Omental fat pad (tissue), 4 donors: ENCODE measurements around the gene ACBD6. TPM values are rescaled to one million over a fixed set of nuclear protein-coding genes. Genes with fewer than 3 reads are reported as not detected.

ENCODE experiments used
- ATAC-seq: fragments of 150-250 bp; one replicate; pipeline ENCODE4 v1.9.1; 2016; ENCODE audit warnings: mild to moderate bottlenecking, moderate library complexity; ENCODE audit not compliant: low FRiP score
- DNase-seq: peaks from one replicate; pipeline ENCODE4 v3.0.0-alpha.2; 2019; ENCODE audit warnings: low spot score
- total RNA-seq, 4 donors: library from RNA; depleted of rRNA; stranded (reverse); fragments of >200 nt; gene quantifications; one replicate each; pipeline ENCODE4 v1.1.0, GENCODE V29; 2016
- TF ChIP-seq, protein P1 (sequence below), 3 donors: fragments of 450-650 bp; IDR thresholded peaks; one replicate each; pipeline ENCODE4 v1.5.1; 2016 to 2017; ENCODE audit warnings: antibody characterized with exemption in 3 of 3, mild to moderate bottlenecking in 3 of 3, moderate library complexity in 2 of 3

ACBD6 gene
- total RNA-seq, 4 donors from 2014 or later, result 30.0 to 46.2 (median 38.9) TPM

GRCh38 chr1:180259431-180260338 is 242.7 kb downstream of the ACBD6 start:
- ATAC-seq, result no peak
- DNase-seq, result no peak
- TF ChIP-seq, protein P1, sequence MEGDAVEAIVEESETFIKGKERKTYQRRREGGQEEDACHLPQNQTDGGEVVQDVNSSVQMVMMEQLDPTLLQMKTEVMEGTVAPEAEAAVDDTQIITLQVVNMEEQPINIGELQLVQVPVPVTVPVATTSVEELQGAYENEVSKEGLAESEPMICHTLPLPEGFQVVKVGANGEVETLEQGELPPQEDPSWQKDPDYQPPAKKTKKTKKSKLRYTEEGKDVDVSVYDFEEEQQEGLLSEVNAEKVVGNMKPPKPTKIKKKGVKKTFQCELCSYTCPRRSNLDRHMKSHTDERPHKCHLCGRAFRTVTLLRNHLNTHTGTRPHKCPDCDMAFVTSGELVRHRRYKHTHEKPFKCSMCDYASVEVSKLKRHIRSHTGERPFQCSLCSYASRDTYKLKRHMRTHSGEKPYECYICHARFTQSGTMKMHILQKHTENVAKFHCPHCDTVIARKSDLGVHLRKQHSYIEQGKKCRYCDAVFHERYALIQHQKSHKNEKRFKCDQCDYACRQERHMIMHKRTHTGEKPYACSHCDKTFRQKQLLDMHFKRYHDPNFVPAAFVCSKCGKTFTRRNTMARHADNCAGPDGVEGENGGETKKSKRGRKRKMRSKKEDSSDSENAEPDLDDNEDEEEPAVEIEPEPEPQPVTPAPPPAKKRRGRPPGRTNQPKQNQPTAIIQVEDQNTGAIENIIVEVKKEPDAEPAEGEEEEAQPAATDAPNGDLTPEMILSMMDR (IDR thresholded peaks at IDR 0.05), result no peak

DNA sequence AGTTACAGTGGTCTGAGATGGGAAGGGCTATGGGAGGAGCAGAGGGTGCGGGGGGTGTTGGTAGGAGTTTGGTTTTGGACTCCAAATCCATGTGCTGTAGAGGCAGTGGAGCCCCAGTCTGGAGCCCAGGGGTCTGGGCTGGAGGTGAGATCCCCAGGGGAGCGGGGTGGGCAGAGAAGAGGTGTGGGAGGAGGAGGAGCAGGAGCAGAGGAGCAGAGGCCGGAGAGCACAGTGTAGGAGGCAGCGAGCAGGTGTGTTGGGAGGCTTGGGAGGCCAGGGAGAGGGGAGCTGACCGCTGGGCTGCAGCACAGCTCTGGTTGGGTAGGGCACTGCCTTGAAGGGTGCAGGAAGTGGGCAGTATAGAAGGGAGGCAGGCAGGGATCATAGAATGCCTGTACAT is 243.4 kb downstream of the ACBD6 start:
- ATAC-seq, result no peak
- DNase-seq, result no peak
- TF ChIP-seq, protein P1 (IDR thresholded peaks at IDR 0.05), result no peak

DNA sequence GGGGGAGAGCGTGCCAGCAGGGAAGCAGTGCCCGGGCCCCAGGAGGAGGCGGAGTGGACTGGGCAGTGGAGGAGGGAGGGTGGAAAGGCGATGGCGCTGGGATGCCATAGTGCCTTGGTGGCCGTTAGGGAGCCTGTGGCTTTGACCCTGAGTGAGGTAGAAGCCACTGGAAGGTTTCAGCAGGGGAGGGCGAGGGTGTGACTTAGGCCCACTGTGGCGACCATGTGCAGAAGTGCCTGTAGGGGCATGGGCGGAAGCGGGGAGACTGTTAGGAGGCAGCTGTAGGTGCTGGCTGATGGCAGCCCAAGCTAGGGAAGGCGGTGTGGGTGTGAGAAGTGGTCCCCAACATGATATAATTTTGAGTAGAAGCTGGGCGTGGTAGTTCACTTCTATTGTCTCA is 244.1 kb downstream of the ACBD6 start:
- no peak for ATAC-seq
- DNase-seq, result no peak

GRCh38 chr1:180257486-180257885 is 244.9 kb downstream of the ACBD6 start:
- DNase-seq (no peak), ATAC-seq (no peak)
- TF ChIP-seq, protein P1 (IDR thresholded peaks at IDR 0.05), result no peak

More for the DNA sequence above, 244.1 kb downstream of the ACBD6 start:
- TF ChIP-seq, protein P1 (IDR thresholded peaks at IDR 0.05), result no peak

- no peak for ATAC-seq
- no peak for DNase-seq
- TF ChIP-seq, protein P1 (IDR thresholded peaks at IDR 0.05), result no peak
Observed at GRCh38 chr1:180257028-180257386, 245.4 kb downstream of the ACBD6 start.

DNA sequence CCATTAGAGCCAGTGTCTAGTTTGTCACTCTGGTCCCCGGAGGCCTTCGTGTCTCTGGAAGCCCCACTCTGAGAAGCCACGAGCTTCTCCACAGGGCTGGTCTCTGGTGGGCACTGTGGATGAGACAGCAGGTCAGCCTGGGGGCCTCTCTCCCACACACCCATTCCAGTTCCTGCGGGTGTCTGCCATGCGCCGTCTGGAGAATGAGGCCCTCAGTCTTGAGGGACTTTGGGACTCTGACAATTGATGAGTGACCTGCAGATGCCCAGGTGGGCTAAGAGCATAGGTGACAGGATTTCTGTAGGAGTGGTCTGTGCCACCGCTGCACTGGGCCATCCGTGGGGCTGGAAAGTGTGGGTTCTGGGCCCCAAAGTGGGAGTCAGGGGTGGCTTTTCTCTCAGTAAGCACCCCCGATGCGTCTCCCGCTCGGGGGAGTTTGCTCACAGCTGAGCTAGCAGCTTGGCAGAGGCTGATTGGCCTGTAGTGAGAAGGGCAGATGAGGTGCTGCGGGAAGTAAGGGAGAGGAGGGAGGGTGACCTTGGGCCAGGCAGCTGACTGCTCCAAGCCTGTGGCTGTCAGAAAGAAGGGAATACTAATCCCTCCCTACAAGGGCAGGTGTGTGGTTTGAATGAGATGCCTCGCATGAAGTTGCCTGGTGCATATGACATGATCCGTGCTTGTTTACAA is 245.9 kb downstream of the ACBD6 start:
- TF ChIP-seq, protein P1 (IDR thresholded peaks at IDR 0.05), result no peak
- no peak for ATAC-seq
- no peak for DNase-seq
